Uterus (tissue), 4 donors: Measurements from ENCODE around the gene DAPK2. TPM values are rescaled to one million over a fixed set of nuclear protein-coding genes. Genes with fewer than 3 reads are reported as not detected.

Experiments used
- DNase-seq, 2 donors: peaks; one replicate each; pipeline ENCODE4 v3.0.0-alpha.2; 2019 to 2020
- H3K27ac ChIP-seq, 2 donors: fragments of 200-600 bp; sonication (generic); 1 replicate in 1 of 2; 2 replicates in 1 of 2; pipeline ENCODE4 v1.5.1; 2016 to 2018
- H3K27me3 ChIP-seq, 2 donors: fragments of 200-600 bp; sonication (generic); one replicate each; pipeline ENCODE4 v1.5.1; 2018 to 2019; ENCODE audit warnings: control low read depth in 1 of 2
- H3K36me3 ChIP-seq, 2 donors: fragments of 200-600 bp; sonication (generic); one replicate each; pipeline ENCODE4 v1.5.1; 2019; ENCODE audit warnings: control low read depth in 1 of 2
- H3K4me1 ChIP-seq, 2 donors: fragments of 200-600 bp; sonication (generic); one replicate each; pipeline ENCODE4 v1.5.1; 2018 to 2019; ENCODE audit warnings: control low read depth in 1 of 2
- H3K4me3 ChIP-seq, 2 donors: fragments of 200-600 bp; sonication (generic); 1 replicate in 1 of 2; 2 replicates in 1 of 2; pipeline ENCODE4 v1.5.1; 2018 to 2019; ENCODE audit warnings: mild to moderate bottlenecking in 1 of 2
- H3K9me3 ChIP-seq, 2 donors: fragments of 200-600 bp; sonication (generic); one replicate each; pipeline ENCODE4 v1.5.1; 2019; ENCODE audit warnings: control low read depth in 1 of 2
- CTCF ChIP-seq, 4 experiments: fragments of 200-600 bp in 2 of 4; fragments of 450-650 bp in 2 of 4; sonication (generic) in 2 of 4; IDR thresholded peaks; one replicate each; pipeline ENCODE4 v1.5.1; 2016 to 2019; ENCODE audit warnings: antibody characterized with exemption in 4 of 4, mild to moderate bottlenecking in 2 of 4, moderate library complexity in 1 of 4
- POLR2A ChIP-seq, 2 donors: fragments of 450-650 bp; IDR thresholded peaks; one replicate each; pipeline ENCODE4 v1.6.1; 2016; ENCODE audit warnings: antibody characterized with exemption in 2 of 2, mild to moderate bottlenecking in 1 of 2, moderate library complexity in 1 of 2
- intact Hi-C: fragments of 100-400 bp; cut with DNase I; formaldehyde crosslinking; loops from one replicate; pipeline ENCODE4 v1.15.1; 2023; ENCODE audit warnings: low total_unique reads
- total RNA-seq, 4 donors: library from RNA; depleted of rRNA in 3 of 4; stranded (reverse); fragments of >200 nt in 3 of 4; gene quantifications; one replicate each; pipeline versions ENCODE4 v1.1.0 to v1.2.4, GENCODE V29; 2014 to 2023
- donor health status: DM: yes; HTN: yes; CAD: no.

Gene DAPK2
- total RNA-seq, 4 donors from 2014 or later, result 0.88 to 5.3 (median 1.4) TPM

- H3K4me1 ChIP-seq, result no peaks in the 10 kb centered on the region
- H3K4me3 ChIP-seq, result no peak overlapping the region
- no peaks in the 10 kb centered on the region for H3K27me3 ChIP-seq
- no peak overlapping the region for H3K27ac ChIP-seq
- DNase-seq, result no peak
- TF ChIP-seq CTCF (IDR thresholded peaks at IDR 0.05) (no peak), POLR2A (IDR thresholded peaks at IDR 0.05) (no peak)
- no peaks in the 10 kb centered on the region for H3K36me3 ChIP-seq
- intact Hi-C loops, result no loop called here
- no peaks in the 10 kb centered on the region for H3K9me3 ChIP-seq
Observed at GRCh38 chr15:64024172-64025050, 21.9 kb downstream of the DAPK2 start.

GRCh38 chr15:64023220-64023619, 23.1 kb downstream of the DAPK2 start:
- Histone ChIP-seq H3K27me3 (no peaks in the 10 kb centered on the region), H3K9me3 (no peaks in the 10 kb centered on the region), H3K36me3 (no peaks in the 10 kb centered on the region), H3K4me3 (no peak overlapping the region), H3K27ac (no peak overlapping the region), H3K4me1 (no peaks in the 10 kb centered on the region)
- intact Hi-C loops, result no loop called here
- no peak for DNase-seq
- no peak for TF ChIP-seq POLR2A (IDR thresholded peaks at IDR 0.05)
- no peak for TF ChIP-seq CTCF (IDR thresholded peaks at IDR 0.05)

- H3K4me3 ChIP-seq, result no peak overlapping the region
- no peaks in the 10 kb centered on the region for H3K27me3 ChIP-seq
- H3K9me3 ChIP-seq, result no peaks in the 10 kb centered on the region
- intact Hi-C loops, result no loop called here
- H3K4me1 ChIP-seq, result no peaks in the 10 kb centered on the region
- no peak for DNase-seq
- H3K36me3 ChIP-seq, result no peaks in the 10 kb centered on the region
- TF ChIP-seq POLR2A (IDR thresholded peaks at IDR 0.05) (no peak), CTCF (IDR thresholded peaks at IDR 0.05) (no peak)
- no peak overlapping the region for H3K27ac ChIP-seq
Observed at GRCh38 chr15:64022571-64022970, 23.7 kb downstream of the DAPK2 start.

- Histone ChIP-seq H3K36me3 (no peaks in the 10 kb centered on the region), H3K27me3 (no peaks in the 10 kb centered on the region), H3K4me1 (no peaks in the 10 kb centered on the region), H3K4me3 (no peak overlapping the region), H3K9me3 (no peaks in the 10 kb centered on the region), H3K27ac (no peak overlapping the region)
- TF ChIP-seq POLR2A (IDR thresholded peaks at IDR 0.05) (no peak), CTCF (IDR thresholded peaks at IDR 0.05) (no peak)
- DNase-seq, result no peak
- intact Hi-C loops, result no loop called here
Observed at GRCh38 chr15:64019764-64020163, 26.5 kb downstream of the DAPK2 start.

- H3K4me3 ChIP-seq, result no peak overlapping the region
- TF ChIP-seq CTCF (IDR thresholded peaks at IDR 0.05) (no peak), POLR2A (IDR thresholded peaks at IDR 0.05) (no peak)
- intact Hi-C loops, result no loop called here
- no peaks in the 10 kb centered on the region for H3K9me3 ChIP-seq
- no peak overlapping the region for H3K27ac ChIP-seq
- H3K36me3 ChIP-seq, result no peaks in the 10 kb centered on the region
- H3K27me3 ChIP-seq, result no peaks in the 10 kb centered on the region
- DNase-seq, result no peak
- no peaks in the 10 kb centered on the region for H3K4me1 ChIP-seq
Observed at GRCh38 chr15:64017591-64018163, 28.6 kb downstream of the DAPK2 start.
